OCI-LY7 (cell line): ENCODE results near the gene CTNND2.

ENCODE experiments used
- CTCF ChIP-seq: fragments of 200-600 bp; sonication (generic); conservative IDR thresholded peaks from 2 replicates; pipeline ENCODE4 v1.5.1; 2014; ENCODE audit warnings: mild to moderate bottlenecking, antibody characterized with exemption, low read length, moderate library complexity, mixed read lengths
- EZH2phosphoT487 ChIP-seq: fragments of 200-600 bp; sonication (generic); IDR thresholded peaks from 2 replicates; pipeline ENCODE4 v1.6.1; 2018; ENCODE audit warnings: low read depth, borderline replicate concordance, mild to moderate bottlenecking, mixed run types, antibody characterized with exemption, low read length, moderate library complexity, mixed read lengths

GRCh38 chr5:11045411-11045810 lies 858.8 kb downstream of the CTNND2 start:
- TF ChIP-seq CTCF (no peak), EZH2phosphoT487 (no peak)
